GM19468 (cell line): Measurements from ENCODE around the gene PROKR1.

Experiments used
- ATAC-seq: cut with Tn5 transposase; IDR thresholded peaks from one replicate; pipeline ENCODE4 v1.9.1; 2021; ENCODE audit warnings: mild to moderate bottlenecking, moderate library complexity, moderate number of reproducible peaks; ENCODE audit not compliant: unreplicated experiment; ENCODE audit errors: extremely low read depth

PROKR1 gene

DNA sequence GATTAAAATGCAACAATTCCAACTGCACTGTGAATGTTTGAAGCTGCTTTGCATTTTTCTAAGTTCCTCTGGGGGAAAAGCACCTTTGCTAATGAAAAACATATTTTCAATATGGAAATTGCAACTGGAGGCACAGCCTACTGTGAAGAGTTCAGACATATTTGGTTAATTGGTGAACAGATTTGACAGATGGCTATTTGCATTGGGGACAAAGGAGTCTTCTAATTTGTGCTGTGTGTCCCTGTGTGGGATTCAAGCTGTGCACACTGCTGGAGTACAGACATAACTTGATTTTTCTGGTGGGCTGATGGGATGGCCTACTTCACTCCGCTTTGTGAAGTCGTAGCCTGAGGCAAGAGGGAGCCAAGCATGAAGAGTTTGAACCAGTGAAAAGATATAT lies 50.6 kb downstream of the PROKR1 start:
- ATAC-seq, result no peak

GRCh38 chr2:68695971-68696370 lies 52.6 kb downstream of the PROKR1 start:
- ATAC-seq, result no peak

DNA sequence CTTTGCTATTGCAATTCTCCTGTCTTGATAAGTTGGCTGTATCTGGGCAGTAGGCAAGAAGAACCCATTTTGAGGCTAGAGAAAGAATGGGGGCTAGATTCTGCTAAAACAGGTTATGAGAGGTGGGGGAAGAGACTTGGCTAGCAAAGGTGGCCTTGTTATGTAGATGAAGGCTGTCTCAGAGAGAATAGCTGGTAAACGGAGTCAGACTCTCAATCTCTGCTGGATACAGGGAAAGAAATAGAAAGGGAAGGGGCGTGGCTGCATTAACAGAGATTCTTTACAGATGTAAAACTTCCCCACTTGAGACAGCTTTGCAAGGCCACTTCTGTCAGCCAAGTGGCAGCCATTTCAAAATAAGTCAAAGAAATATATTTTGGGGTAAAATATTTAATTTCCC lies 53.2 kb downstream of the PROKR1 start:
- no peak for ATAC-seq

GRCh38 chr2:68698567-68699377 lies 55.4 kb downstream of the PROKR1 start:
- no peak for ATAC-seq

GRCh38 chr2:68700560-68700959 lies 57.2 kb downstream of the PROKR1 start:
- ATAC-seq, result no peak

GRCh38 chr2:68706637-68707036 lies 63.3 kb downstream of the PROKR1 start:
- no peak for ATAC-seq
